Activated CD4-positive, alpha-beta T cell treated with anti-CD3 and anti-CD28 coated beads for 36 hours (primary cell): ENCODE measurements around the gene GPX3. TPM values are rescaled to one million over a fixed set of nuclear protein-coding genes. Genes with fewer than 3 reads are reported as not detected.

Experiments
- ATAC-seq: fragments of 200-7000 bp; cut with Tn5 transposase; one replicate; pipeline ENCODE4 v1.10.0; 2021; ENCODE audit warnings: mild to moderate bottlenecking, moderate library complexity
- CTCF ChIA-PET: fragments of 350-600 bp; sonication (Branson Sonifier 250); formaldehyde crosslinking; loops from one replicate; lab custom pipeline; 2021; ENCODE audit warnings: antibody characterized with exemption; lab: Charles Lee
- POLR2A ChIA-PET: fragments of 350-600 bp; sonication (Branson Sonifier 250); formaldehyde crosslinking; loops from one replicate; lab custom pipeline; 2021; ENCODE audit warnings: antibody characterized with exemption, inconsistent platforms; lab: Charles Lee
- DNase-seq: peaks from one replicate; pipeline ENCODE4 v3.0.0-alpha.2; 2020
- H3K27ac Mint-ChIP-seq: one replicate; pipeline ENCODE4 v1.8.0; 2021; ENCODE audit warnings: mixed read lengths
- H3K27me3 Mint-ChIP-seq: one replicate; pipeline ENCODE4 v1.8.0; 2021; ENCODE audit warnings: mixed read lengths
- H3K36me3 Mint-ChIP-seq: one replicate; pipeline ENCODE4 v1.8.0; 2021; ENCODE audit warnings: low read depth, mixed read lengths
- H3K4me1 Mint-ChIP-seq: one replicate; pipeline ENCODE4 v1.8.0; 2021; ENCODE audit warnings: mixed read lengths
- H3K4me3 Mint-ChIP-seq: one replicate; pipeline ENCODE4 v1.8.0; 2021; ENCODE audit warnings: mild to moderate bottlenecking, moderate library complexity, mixed read lengths
- H3K9me3 Mint-ChIP-seq: one replicate; pipeline ENCODE4 v1.8.0; 2021; ENCODE audit warnings: low read depth, mixed read lengths
- intact Hi-C, 2 experiments: fragments of 100-400 bp; cut with DNase I in 1 of 2; cut with micrococcal nuclease in 1 of 2; formaldehyde crosslinking; loops; one replicate each; pipeline versions ENCODE4 v1.14.2 to v1.15.1; 2022 to 2024; cut with DNase I, micrococcal nuclease
- total RNA-seq, 2 experiments: library from RNA; stranded (reverse); gene quantifications; one replicate each; pipeline ENCODE4 v1.2.3, GENCODE V29; 2021

The GPX3 gene
- total RNA-seq, 2 experiments from 2014 or later = not detected

DNA sequence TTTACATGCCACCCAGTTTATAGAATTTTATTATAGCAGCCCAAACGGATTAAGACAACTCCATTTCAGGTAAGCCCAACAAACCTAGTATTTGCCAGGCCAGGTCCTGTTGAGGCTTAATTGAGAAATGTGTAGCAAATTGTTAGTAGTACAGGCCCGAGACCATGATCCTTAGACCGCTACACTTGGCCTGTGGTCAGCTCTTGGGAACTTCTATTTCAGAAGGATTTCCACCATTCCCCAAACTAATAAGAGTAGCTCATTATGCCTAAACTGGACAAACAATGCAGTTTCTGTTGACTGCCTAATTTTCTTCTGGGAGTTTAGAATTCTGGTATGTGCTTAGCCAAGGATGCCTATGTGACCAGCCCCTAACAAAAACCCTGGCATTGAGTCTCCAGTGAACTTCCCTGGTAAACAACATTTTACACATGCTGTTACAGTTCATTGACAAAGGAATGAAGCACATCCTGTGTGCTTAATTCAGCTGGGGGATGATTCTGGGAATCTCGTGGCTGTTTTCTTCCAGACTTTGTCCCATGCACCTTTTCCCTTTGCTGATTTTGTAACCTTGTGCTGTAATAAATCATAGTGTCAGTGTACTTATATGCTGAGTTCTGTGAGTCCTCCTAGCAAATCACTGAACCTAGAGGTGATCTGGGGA, 5.6 kb upstream of the GPX3 start:
- H3K27me3 Mint-ChIP-seq = peaks cover 4% of the 10 kb centered on the region
- H3K36me3 Mint-ChIP-seq = no peaks in the 10 kb centered on the region
- CTCF ChIA-PET = interaction anchor here (0.6 to 0.7 kb wide), 2 partner anchors 30 to 1012 kb away, joined by 3 read pairs; no protein-coding TSS in a partner anchor
- H3K9me3 Mint-ChIP-seq = no peaks in the 10 kb centered on the region
- H3K4me3 Mint-ChIP-seq = no peak overlapping the region
- peaks cover 6% of the 10 kb centered on the region for H3K4me1 Mint-ChIP-seq
- POLR2A ChIA-PET = no interaction called here
- DNase-seq (no peak), ATAC-seq (no peak)
- no peak overlapping the region for H3K27ac Mint-ChIP-seq
- intact Hi-C loops = no loop called here

DNA sequence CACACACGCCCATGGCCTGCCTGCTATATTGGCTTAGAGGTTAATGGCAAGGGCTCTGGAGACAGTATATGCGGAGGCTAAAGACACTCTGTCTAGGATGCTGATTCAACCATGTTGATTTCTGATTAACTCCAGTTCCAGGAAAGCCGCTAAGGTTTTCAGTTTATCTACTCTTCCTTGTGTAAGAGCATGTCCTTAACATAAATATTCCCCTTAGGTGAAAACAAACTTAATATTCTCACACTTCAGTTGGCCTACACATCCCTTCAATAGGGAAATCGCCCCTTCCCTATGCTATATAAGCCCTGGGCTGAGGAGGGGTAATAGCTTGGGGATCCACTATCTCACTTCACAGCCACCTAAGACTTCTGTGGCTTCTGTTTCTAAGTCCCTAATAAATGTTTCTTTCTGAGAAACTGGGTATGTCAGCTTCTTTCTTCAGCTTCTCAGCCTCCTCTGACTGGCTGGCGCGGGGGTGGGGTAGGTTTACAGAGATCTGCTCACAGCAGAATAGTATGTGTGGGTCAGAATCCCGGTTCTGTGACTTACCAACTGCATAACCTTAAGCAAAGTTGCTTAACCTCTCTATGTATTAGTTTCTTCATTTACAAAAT, 4.3 kb upstream of the GPX3 start:
- DNase-seq (no peak), ATAC-seq (no peak)
- intact Hi-C loops = no loop called here
- POLR2A ChIA-PET = no interaction called here
- H3K27ac Mint-ChIP-seq = no peak overlapping the region
- H3K4me3 Mint-ChIP-seq = no peak overlapping the region
- H3K9me3 Mint-ChIP-seq = no peaks in the 10 kb centered on the region
- H3K4me1 Mint-ChIP-seq = peaks cover 12% of the 10 kb centered on the region
- CTCF ChIA-PET = interaction anchor here (0.6 to 1.0 kb wide), 3 partner anchors 30 to 473 kb away, joined by 3 read pairs; no protein-coding TSS in a partner anchor
- peaks cover 10% of the 10 kb centered on the region for H3K27me3 Mint-ChIP-seq
- H3K36me3 Mint-ChIP-seq = peaks cover 1% of the 10 kb centered on the region

DNA sequence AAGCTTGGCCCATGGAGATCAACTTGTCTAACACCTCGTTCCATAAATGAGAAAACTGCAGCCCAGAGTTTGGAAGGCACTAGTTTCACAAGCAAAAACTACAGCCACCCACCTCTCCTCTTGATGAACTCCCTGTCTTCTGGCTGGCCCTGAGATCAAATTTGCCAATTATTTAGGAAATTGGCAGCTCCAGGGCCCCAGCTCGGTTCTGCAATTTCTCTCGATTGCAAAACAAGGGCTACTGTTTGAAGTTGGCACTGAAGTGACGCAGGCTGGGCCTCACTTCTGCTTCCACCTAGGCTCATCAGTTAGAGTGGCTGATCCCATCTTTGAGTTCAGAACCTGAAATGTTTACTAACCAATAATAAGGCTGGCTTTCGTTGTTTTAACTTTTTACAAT, 3.7 kb upstream of the GPX3 start:
- Mint-ChIP-seq H3K9me3 (no peaks in the 10 kb centered on the region), H3K4me1 (peaks cover 14% of the 10 kb centered on the region), H3K4me3 (no peak overlapping the region), H3K27me3 (peaks cover 11% of the 10 kb centered on the region), H3K27ac (no peak overlapping the region), H3K36me3 (peaks cover 2% of the 10 kb centered on the region)
- DNase-seq (no peak), ATAC-seq (no peak)
- ChIA-PET POLR2A (no interaction called here), CTCF (interaction anchor here (0.6 to 1.2 kb wide), 4 partner anchors 31 to 474 kb away, joined by 3 to 5 read pairs (median 3); no protein-coding TSS in a partner anchor)
- intact Hi-C loops = no loop called here

DNA sequence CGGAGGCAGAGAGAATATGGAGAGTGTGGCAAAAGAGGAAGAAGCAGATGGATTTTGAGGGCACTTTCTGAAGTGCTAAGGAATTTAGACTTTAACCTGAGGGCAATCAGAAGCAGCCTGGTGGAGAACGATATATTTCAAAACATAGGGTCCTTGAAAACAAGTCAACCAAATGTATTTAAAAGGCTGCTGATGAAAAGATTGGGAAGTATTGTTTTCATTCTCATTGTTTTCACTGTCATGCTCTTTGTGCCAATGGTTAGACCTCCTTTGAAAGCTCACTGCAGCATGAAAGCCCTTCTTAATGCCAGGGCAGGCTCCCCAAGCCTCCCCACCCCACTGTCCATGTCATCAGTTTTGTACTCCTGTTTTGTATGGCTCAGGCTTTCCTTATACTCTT, 2.5 kb upstream of the GPX3 start:
- intact Hi-C loops = no loop called here
- H3K27me3 Mint-ChIP-seq = peaks cover 10% of the 10 kb centered on the region
- peaks cover 18% of the 10 kb centered on the region for H3K4me1 Mint-ChIP-seq
- H3K9me3 Mint-ChIP-seq = no peaks in the 10 kb centered on the region
- H3K36me3 Mint-ChIP-seq = peaks cover 8% of the 10 kb centered on the region
- DNase-seq (no peak), ATAC-seq (no peak)
- no peak overlapping the region for H3K27ac Mint-ChIP-seq
- CTCF ChIA-PET = interaction anchor here (1.2 kb wide), 1 partner anchor 148 kb away, joined by 5 read pairs; no protein-coding TSS in a partner anchor
- POLR2A ChIA-PET = no interaction called here
- H3K4me3 Mint-ChIP-seq = no peak overlapping the region

DNA sequence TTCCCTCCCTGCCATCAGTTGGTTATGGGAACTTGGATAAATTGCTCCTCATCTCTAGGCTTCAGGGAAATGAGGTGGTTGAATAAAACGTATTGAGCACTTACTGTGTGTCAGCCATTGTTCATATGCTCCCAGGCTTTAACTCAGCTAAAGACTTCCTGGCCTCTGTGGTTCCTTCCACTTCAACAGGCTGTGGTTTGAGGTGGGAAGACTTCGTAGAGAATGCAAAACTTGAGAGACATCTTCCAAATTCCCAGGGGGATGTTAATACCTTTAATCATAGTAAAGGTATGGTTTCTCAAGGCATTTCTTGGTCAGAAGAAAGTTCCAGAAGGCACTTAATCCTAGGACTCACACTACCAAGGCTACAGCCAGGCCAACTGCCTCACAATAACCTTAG, 1.5 kb upstream of the GPX3 start:
- Mint-ChIP-seq H3K4me3 (no peak overlapping the region), H3K27ac (no peak overlapping the region), H3K4me1 (peaks cover 21% of the 10 kb centered on the region), H3K9me3 (no peaks in the 10 kb centered on the region), H3K27me3 (peaks cover 10% of the 10 kb centered on the region), H3K36me3 (peaks cover 8% of the 10 kb centered on the region)
- DNase-seq (no peak), ATAC-seq (no peak)
- intact Hi-C loops = no loop called here
- ChIA-PET POLR2A (no interaction called here), CTCF (no interaction called here)

DNA sequence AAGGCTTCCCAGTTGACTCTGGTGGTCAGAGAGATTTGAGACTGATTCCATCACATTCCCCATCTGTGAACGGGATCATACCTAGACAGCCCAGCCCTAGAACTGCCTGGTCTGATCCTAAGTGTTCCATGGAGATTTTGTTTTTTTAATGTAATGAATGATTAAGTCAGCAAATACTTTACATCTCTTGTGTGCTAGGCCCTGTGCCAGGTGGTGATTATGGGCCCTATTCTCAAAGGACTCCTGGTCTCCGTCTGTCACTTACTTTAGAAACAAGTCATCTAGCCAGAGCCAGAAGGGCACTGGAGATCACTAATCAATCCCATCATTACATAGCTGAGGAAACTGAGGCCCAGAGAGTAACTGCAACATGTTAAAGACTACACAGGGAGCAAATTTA, 1.1 kb upstream of the GPX3 start:
- no peak overlapping the region for H3K27ac Mint-ChIP-seq
- DNase-seq (no peak), ATAC-seq (no peak)
- ChIA-PET CTCF (no interaction called here), POLR2A (no interaction called here)
- peaks cover 21% of the 10 kb centered on the region for H3K4me1 Mint-ChIP-seq
- no peak overlapping the region for H3K4me3 Mint-ChIP-seq
- no peaks in the 10 kb centered on the region for H3K9me3 Mint-ChIP-seq
- peaks cover 10% of the 10 kb centered on the region for H3K27me3 Mint-ChIP-seq
- H3K36me3 Mint-ChIP-seq = peaks cover 8% of the 10 kb centered on the region
- intact Hi-C loops = no loop called here

DNA sequence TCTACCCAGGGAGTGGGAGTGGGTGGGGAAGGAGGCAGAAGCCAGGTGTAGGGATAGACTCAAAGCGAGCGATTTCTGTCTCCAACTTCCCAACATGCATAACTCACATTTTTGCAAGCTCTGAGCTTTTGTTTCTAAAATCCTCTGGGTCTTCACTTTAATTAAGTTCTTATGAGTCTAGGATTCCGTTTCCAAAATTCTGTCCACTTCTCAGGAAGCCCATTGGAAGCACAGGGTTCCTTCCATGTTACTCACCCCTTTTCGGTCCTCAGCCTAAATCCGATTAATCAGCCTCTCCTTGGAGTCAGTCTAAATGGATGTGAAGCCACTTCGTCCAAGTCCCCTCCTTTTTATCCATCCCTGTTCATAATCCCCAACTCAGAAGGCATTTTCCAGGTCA, 1.4 kb downstream of the GPX3 start:
- CTCF ChIA-PET = no interaction called here
- no peak overlapping the region for H3K27ac Mint-ChIP-seq
- no peak for ATAC-seq

DNA sequence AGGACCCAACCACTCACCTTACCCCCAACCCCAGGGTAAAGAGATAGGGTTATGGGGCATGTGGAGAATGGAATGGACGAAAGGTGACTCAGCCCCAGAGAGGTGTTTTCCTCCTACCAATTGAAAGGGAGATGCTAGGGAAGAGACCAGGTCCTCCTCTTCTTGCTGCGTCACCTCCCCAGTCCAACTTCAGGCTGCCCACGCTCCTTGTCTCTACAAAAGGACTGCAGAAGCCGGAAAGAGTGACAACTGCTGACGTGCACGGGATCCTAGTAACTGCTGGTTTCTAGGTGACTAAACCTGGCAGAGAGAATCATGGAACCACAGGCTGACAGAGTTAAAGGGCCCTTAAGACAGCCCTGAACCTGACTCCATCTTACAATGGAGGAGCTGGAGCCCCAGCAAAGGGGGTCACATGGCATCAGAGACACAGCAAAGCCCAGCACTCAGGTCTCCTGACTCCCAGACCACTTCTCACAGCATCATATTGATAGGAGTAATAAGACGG, 2.2 kb downstream of the GPX3 start:
- H3K4me1 Mint-ChIP-seq = peaks cover 21% of the 10 kb centered on the region
- no peak overlapping the region for H3K4me3 Mint-ChIP-seq
- intact Hi-C loops = no loop called here
- no peak overlapping the region for H3K27ac Mint-ChIP-seq
- H3K9me3 Mint-ChIP-seq = no peaks in the 10 kb centered on the region
- peaks cover 16% of the 10 kb centered on the region for H3K36me3 Mint-ChIP-seq
- DNase-seq = peak; percentile 41
- ChIA-PET CTCF (interaction anchor here (0.6 kb wide), 1 partner anchor 95 kb away, joined by 5 read pairs; no protein-coding TSS in a partner anchor), POLR2A (interaction anchor here (1.0 kb wide), 1 partner anchor 142 kb away, joined by 4 read pairs; no protein-coding TSS in a partner anchor)
- H3K27me3 Mint-ChIP-seq = peaks cover 10% of the 10 kb centered on the region
- peak; percentile 45 for ATAC-seq

More for the DNA sequence above, 1.4 kb downstream of the GPX3 start:
- no peaks in the 10 kb centered on the region for H3K9me3 Mint-ChIP-seq
- peaks cover 21% of the 10 kb centered on the region for H3K4me1 Mint-ChIP-seq
- DNase-seq = no peak
- peaks cover 10% of the 10 kb centered on the region for H3K36me3 Mint-ChIP-seq
- intact Hi-C loops = no loop called here
- H3K27me3 Mint-ChIP-seq = peaks cover 10% of the 10 kb centered on the region
- no peak overlapping the region for H3K4me3 Mint-ChIP-seq
- POLR2A ChIA-PET = interaction anchor here (1.0 kb wide), 1 partner anchor 143 kb away, joined by 4 read pairs; no protein-coding TSS in a partner anchor

DNA sequence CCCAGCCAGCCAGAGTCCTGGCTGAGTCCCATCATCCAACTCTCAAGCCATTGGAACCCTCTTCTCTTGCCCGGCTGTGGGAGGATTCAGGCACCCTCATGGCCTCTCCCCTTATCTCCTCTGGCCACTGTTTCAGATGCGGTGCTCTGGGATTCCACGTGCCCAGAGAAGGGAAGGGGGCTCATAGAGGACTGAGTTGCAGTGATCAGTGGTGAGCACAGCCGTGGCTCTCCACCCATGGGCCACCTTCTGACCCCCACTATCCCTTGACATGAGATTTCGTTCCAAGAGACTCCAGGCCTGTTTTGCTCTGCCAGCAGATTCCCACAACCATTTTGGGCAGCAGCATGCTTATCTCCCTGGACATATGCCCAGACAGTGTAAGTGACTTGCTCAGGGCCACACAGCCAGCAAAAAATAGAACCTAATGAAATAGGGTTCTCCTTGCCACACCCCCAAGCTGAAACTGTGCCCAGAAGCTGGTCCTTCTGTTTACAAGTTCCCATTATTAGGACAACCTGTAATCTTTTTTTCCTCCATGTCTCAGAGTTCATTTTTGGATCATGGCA, 2.7 kb downstream of the GPX3 start:
- Mint-ChIP-seq H3K4me1 (peaks cover 21% of the 10 kb centered on the region), H3K4me3 (no peak overlapping the region), H3K36me3 (peaks cover 20% of the 10 kb centered on the region), H3K27ac (no peak overlapping the region), H3K9me3 (no peaks in the 10 kb centered on the region), H3K27me3 (peaks cover 10% of the 10 kb centered on the region)
- no peak for ATAC-seq
- POLR2A ChIA-PET = no interaction called here
- no peak for DNase-seq
- CTCF ChIA-PET = no interaction called here
- intact Hi-C loops = no loop called here

DNA sequence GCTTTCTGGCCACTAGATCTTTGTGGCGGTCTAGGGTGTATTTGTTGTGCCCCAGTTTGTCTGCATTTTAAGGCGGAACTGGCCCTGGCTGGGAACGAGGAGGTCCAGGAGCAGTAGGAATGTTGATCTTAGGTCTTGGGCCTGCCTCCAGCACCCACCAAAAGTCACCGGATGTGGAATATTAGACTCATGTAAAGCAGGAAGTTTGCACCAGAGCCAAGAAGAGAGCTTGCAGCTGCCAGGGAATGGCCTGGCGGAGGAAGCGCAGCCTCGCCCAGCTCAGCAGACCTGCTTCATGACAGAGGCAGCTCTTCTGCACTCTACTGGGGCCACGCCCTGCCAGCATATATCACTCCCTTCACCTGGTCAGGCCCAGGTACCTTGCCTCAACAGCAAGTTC, 3.3 kb downstream of the GPX3 start:
- Mint-ChIP-seq H3K9me3 (no peaks in the 10 kb centered on the region), H3K27ac (no peak overlapping the region), H3K4me1 (peaks cover 21% of the 10 kb centered on the region), H3K36me3 (peaks cover 25% of the 10 kb centered on the region), H3K4me3 (no peak overlapping the region), H3K27me3 (peaks cover 10% of the 10 kb centered on the region)
- ChIA-PET CTCF (interaction anchor here (1.4 kb wide), 1 partner anchor 92 kb away, joined by 7 read pairs; no protein-coding TSS in a partner anchor), POLR2A (interaction anchor here (0.7 kb wide), 1 partner anchor 92 kb away, joined by 3 read pairs; no protein-coding TSS in a partner anchor)
- DNase-seq (no peak), ATAC-seq (no peak)
- intact Hi-C loops = no loop called here

DNA sequence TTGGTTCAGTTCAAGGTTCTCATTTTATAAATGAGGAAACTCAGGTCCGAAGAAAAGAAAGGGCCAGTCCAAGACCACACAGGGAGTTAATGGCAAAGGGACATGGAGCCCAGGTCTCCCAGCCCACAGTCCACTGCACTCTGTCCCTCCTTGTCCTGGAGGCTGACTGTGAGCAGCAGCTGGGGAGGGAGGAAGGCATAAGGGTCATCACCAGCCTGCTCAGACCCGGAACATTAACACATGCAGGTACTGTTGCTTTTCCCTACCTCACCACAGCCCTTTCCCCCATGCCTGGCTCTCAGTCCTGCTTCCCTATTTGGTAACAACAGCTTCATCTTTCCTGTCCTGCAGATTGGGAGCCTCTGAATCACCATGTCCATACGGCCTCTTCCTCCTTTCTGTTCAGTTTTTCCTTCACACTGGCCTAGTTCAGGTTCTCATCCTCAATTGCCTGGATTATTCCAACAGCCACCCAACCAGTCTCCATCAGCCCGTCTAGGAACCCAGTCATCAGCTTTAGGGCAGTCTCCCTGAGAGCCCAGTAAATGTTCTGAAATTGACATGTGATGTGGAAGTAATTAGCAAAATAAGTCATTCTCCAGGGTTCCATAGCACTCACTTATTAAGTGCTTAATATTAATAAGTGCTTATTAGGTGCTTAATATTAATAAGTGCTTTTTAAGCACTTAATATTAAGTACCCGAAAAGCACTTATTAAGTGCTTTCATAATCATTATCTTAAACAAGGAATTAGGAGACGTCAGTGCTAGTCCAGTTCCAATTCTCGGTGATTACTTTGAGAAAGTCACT, 4.3 kb downstream of the GPX3 start:
- H3K36me3 Mint-ChIP-seq = peaks cover 34% of the 10 kb centered on the region
- peaks cover 8% of the 10 kb centered on the region for H3K27me3 Mint-ChIP-seq
- POLR2A ChIA-PET = interaction anchor here (0.7 kb wide), 1 partner anchor 32 kb away, joined by 3 read pairs; no protein-coding TSS in a partner anchor
- H3K4me1 Mint-ChIP-seq = peaks cover 15% of the 10 kb centered on the region
- H3K27ac Mint-ChIP-seq = no peak overlapping the region
- ATAC-seq (no peak), DNase-seq (no peak)
- intact Hi-C loops = no loop called here
- no peak overlapping the region for H3K4me3 Mint-ChIP-seq
- CTCF ChIA-PET = interaction anchor here (0.5 to 1.4 kb wide), 4 partner anchors 22 to 183 kb away, joined by 3 to 7 read pairs (median 4); no protein-coding TSS in a partner anchor
- H3K9me3 Mint-ChIP-seq = no peaks in the 10 kb centered on the region
